ENCODE results near the gene COQ10B. TPM values are rescaled to one million over a fixed set of nuclear protein-coding genes. Genes with fewer than 3 reads are reported as not detected.

The COQ10B gene
- total and polyA plus RNA-seq, 2 donors = 27.4 to 29.5 TPM

- DNase-seq (ENCODE audit: extremely low spot score) = peak; percentile 100
- WGBS = under 1% methylated on average over 104 of the region's 104 CpGs
- H3K36me3 ChIP-seq (ENCODE audit: insufficient read depth) = peaks cover 5% of the 10 kb centered on the region
- peak within 1 kb of the TSS; percentile 89 for H3K4me3 ChIP-seq (ENCODE audit: low read depth, low read length)
- peak within 1 kb of the TSS; percentile 94 for H3K27ac ChIP-seq (ENCODE audit: low read depth)
- H3K4me1 ChIP-seq (ENCODE audit: insufficient read depth) = no peaks in the 10 kb centered on the region
Observed at GRCh38 chr2:197499594-197500502, 46.5 kb downstream of the COQ10B start, which contains the start of the genes HSPD1 and HSPE1. TSS of gene HSPD1 (minus strand) at chr2:197499840. CDS start at chr2:197498848, 992 bp downstream. TSS of gene HSPE1 (plus strand) at chr2:197500379. CDS start at chr2:197500437, 58 bp downstream.

- no peaks in the 10 kb centered on the region for H3K4me1 ChIP-seq (ENCODE audit: insufficient read depth)
- H3K36me3 ChIP-seq (ENCODE audit: insufficient read depth) = peaks cover 5% of the 10 kb centered on the region
- no peak for DNase-seq (ENCODE audit: extremely low spot score)
- H3K27ac ChIP-seq (ENCODE audit: low read depth) = peak overlapping the region; percentile 94
- under 1% methylated on average over 30 of the region's 30 CpGs for WGBS
- H3K4me3 ChIP-seq (ENCODE audit: low read depth, low read length) = peak overlapping the region; percentile 89
Observed at GRCh38 chr2:197500503-197501131, 47.3 kb downstream of the COQ10B start.

- 70% methylated on average over 4 of the region's 4 CpGs for WGBS
- Histone ChIP-seq H3K4me3 (ENCODE audit: low read depth, low read length) (no peak overlapping the region), H3K4me1 (ENCODE audit: insufficient read depth) (no peaks in the 10 kb centered on the region), H3K36me3 (ENCODE audit: insufficient read depth) (no peaks in the 10 kb centered on the region), H3K27ac (ENCODE audit: low read depth) (peak overlapping the region; percentile 48)
- no peak for DNase-seq (ENCODE audit: extremely low spot score)
Observed at GRCh38 chr2:197502201-197502600, 48.8 kb downstream of the COQ10B start.

GRCh38 chr2:197502685-197503084 lies 49.3 kb downstream of the COQ10B start:
- WGBS = 76% methylated on average over 4 of the region's 4 CpGs
- H3K27ac ChIP-seq (ENCODE audit: low read depth) = no peak overlapping the region

DNA sequence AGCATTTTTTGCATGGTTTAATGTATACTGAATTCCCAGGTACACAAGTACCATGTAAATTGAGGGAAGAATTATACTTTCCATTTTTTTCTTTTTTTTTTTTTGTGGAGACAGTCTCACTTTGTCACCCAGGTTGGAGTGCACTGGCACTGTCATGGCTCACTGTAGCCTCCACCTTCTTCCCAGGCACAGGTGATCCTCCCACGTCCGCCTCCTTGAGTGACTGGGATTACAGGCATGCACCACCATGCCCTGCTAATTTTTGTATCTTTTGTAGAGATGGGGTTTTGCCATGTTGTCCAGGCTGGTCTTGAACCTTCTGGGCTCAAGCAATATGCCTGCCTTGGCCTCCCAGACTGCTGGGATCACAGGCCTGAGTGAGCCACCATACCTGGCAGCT lies 50.6 kb downstream of the COQ10B start:
- Histone ChIP-seq H3K4me1 (ENCODE audit: insufficient read depth) (no peaks in the 10 kb centered on the region), H3K36me3 (ENCODE audit: insufficient read depth) (no peaks in the 10 kb centered on the region), H3K27ac (ENCODE audit: low read depth) (no peak overlapping the region), H3K4me3 (ENCODE audit: low read depth, low read length) (no peak overlapping the region)
- DNase-seq (ENCODE audit: extremely low spot score) = no peak
- 94% methylated on average over 2 of the region's 2 CpGs for WGBS

More at GRCh38 chr2:197502685-197503084, 49.3 kb downstream of the COQ10B start:
- Histone ChIP-seq H3K4me3 (ENCODE audit: low read depth, low read length) (no peak overlapping the region), H3K4me1 (ENCODE audit: insufficient read depth) (no peaks in the 10 kb centered on the region), H3K36me3 (ENCODE audit: insufficient read depth) (no peaks in the 10 kb centered on the region)
- no peak for DNase-seq (ENCODE audit: extremely low spot score)

GRCh38 chr2:197504512-197504911 lies 51.2 kb downstream of the COQ10B start:
- 93% methylated on average over 6 of the region's 6 CpGs for WGBS
- H3K27ac ChIP-seq (ENCODE audit: low read depth) = no peak overlapping the region
- no peak for DNase-seq (ENCODE audit: extremely low spot score)
- no peak overlapping the region for H3K4me3 ChIP-seq (ENCODE audit: low read depth, low read length)
- no peaks in the 10 kb centered on the region for H3K36me3 ChIP-seq (ENCODE audit: insufficient read depth)
- no peaks in the 10 kb centered on the region for H3K4me1 ChIP-seq (ENCODE audit: insufficient read depth)

DNA sequence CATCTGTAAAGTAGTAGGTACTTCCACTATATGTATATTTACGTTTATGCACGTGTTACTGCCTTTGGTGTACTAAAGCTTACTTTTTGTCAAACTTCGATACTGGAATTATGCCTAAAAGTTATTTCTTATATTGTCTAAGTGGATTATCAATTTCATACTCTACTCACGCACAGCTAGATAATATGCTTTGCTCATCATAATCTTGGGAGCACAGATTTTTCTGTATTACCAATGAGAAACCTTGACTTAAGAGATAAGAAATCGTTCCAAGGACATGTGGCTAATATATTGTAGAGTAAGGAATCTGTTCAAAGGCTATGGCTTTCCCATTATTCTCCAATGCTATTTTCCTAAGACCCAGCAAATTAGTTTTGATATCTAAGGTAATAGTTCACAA lies 53.3 kb downstream of the COQ10B start:
- H3K4me1 ChIP-seq (ENCODE audit: insufficient read depth) = no peaks in the 10 kb centered on the region
- no peak for DNase-seq (ENCODE audit: extremely low spot score)
- H3K27ac ChIP-seq (ENCODE audit: low read depth) = no peak overlapping the region
- 93% methylated on average over 5 of the region's 5 CpGs for WGBS
- H3K36me3 ChIP-seq (ENCODE audit: insufficient read depth) = no peaks in the 10 kb centered on the region
- H3K4me3 ChIP-seq (ENCODE audit: low read depth, low read length) = no peak overlapping the region

DNA sequence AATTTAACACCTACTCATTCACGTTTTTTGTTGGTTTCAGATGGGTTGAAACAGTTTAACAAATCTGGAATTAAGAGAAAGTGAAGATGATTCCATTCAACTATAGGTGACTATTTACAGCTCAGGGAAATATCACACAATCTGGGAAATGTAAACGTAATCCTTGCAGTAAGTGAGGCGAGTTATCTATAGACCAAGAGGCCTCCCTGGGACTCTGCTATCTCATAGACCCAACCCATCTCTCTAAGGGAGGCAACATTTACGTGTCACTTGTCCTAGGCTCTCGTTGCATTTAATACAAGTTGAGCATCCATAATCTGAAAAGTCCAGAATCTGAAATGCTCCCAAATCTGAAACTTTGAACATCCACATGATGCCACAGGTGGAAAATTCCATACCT lies 60.6 kb downstream of the COQ10B start:
- Histone ChIP-seq H3K4me1 (ENCODE audit: insufficient read depth) (no peaks in the 10 kb centered on the region), H3K27ac (ENCODE audit: low read depth) (no peak overlapping the region), H3K36me3 (ENCODE audit: insufficient read depth) (no peaks in the 10 kb centered on the region), H3K4me3 (ENCODE audit: low read depth, low read length) (no peak overlapping the region)
- DNase-seq (ENCODE audit: extremely low spot score) = no peak
- WGBS = 88% methylated on average over 5 of the region's 5 CpGs

GRCh38 chr2:197514754-197515153 lies 61.4 kb downstream of the COQ10B start:
- 59% methylated on average over 3 of the region's 3 CpGs for WGBS
- Histone ChIP-seq H3K27ac (ENCODE audit: low read depth) (peak overlapping the region; percentile 38), H3K4me3 (ENCODE audit: low read depth, low read length) (peak overlapping the region; percentile 83), H3K4me1 (ENCODE audit: insufficient read depth) (no peaks in the 10 kb centered on the region), H3K36me3 (ENCODE audit: insufficient read depth) (no peaks in the 10 kb centered on the region)
- DNase-seq (ENCODE audit: extremely low spot score) = no peak

GRCh38 chr2:197515315-197515738 lies 62.0 kb downstream of the COQ10B start:
- peak overlapping the region; percentile 83 for H3K4me3 ChIP-seq (ENCODE audit: low read depth, low read length)
- DNase-seq (ENCODE audit: extremely low spot score) = peak; percentile 37
- no peaks in the 10 kb centered on the region for H3K4me1 ChIP-seq (ENCODE audit: insufficient read depth)
- no peaks in the 10 kb centered on the region for H3K36me3 ChIP-seq (ENCODE audit: insufficient read depth)
- WGBS = under 1% methylated on average over 16 of the region's 16 CpGs
- H3K27ac ChIP-seq (ENCODE audit: low read depth) = peak overlapping the region; percentile 71

DNA sequence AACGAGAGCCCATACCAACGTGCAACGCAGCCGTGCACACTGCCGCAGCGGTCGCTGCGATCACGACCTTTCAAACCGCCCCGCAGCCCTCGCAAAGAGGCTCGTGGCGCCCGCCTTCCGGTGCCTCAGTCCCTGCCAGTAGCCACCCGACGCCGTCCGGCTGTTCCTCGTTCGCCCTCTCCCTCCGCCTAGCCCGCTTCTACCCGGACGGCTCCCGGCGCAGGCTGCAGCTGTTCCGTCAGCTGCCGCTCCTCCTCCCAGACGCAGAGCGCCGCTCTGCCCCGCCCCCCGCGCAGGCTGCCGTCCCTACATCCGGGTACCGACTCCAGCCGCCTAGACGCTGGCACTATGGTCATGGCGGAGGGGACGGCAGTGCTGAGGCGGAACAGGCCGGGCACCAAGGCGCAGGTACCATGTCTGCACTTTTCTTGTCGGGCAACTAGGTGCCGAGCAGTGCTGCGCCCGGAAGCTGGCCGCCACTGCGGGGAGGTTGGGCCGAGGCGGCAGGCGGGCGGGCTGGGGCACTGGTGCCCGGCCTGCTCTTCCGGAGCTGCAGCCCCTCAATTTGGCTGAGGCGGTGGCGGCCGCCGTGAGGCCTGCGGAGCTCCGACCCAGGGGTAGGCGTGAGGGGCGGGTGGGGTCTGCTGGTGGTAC lies 62.5 kb downstream of the COQ10B start, which contains the start of gene MOB4:
MOB4 (plus strand) TSS at position 328 of the 654 bp plus-strand sequence; CDS start at position 349, 21 bp downstream.
- H3K4me1 ChIP-seq (ENCODE audit: insufficient read depth) = no peaks in the 10 kb centered on the region
- peak; percentile 87 for DNase-seq (ENCODE audit: extremely low spot score)
- peak within 1 kb of the TSS; percentile 85 for H3K27ac ChIP-seq (ENCODE audit: low read depth)
- under 1% methylated on average over 66 of the region's 66 CpGs for WGBS
- no peaks in the 10 kb centered on the region for H3K36me3 ChIP-seq (ENCODE audit: insufficient read depth)
- peak within 1 kb of the TSS; percentile 83 for H3K4me3 ChIP-seq (ENCODE audit: low read depth, low read length)

GRCh38 chr2:197516393-197516761 lies 63.0 kb downstream of the COQ10B start:
- no peak for DNase-seq (ENCODE audit: extremely low spot score)
- under 1% methylated on average over 17 of the region's 17 CpGs for WGBS
- peak overlapping the region; percentile 83 for H3K4me3 ChIP-seq (ENCODE audit: low read depth, low read length)
- no peaks in the 10 kb centered on the region for H3K4me1 ChIP-seq (ENCODE audit: insufficient read depth)
- peak overlapping the region; percentile 85 for H3K27ac ChIP-seq (ENCODE audit: low read depth)
- no peaks in the 10 kb centered on the region for H3K36me3 ChIP-seq (ENCODE audit: insufficient read depth)

DNA sequence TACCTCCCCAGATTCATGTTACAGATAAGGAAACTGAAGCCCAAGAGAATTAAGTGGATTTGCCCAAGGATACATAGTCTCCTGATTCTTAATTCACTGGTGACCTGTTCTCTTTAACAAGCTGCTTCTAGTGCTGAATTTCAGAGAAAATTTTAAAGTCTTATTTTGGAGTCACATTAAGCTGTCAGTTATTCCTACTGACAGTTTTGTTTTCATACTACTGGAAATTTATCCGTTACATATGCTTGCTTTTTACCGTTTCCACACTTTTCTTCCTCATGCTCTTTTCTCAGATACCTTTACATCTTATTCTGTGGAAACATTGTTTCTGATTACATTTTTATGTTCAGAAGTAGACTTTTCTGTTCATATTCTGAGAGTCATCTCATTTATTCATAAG lies 63.8 kb downstream of the COQ10B start:
- Histone ChIP-seq H3K27ac (ENCODE audit: low read depth) (no peak overlapping the region), H3K36me3 (ENCODE audit: insufficient read depth) (no peaks in the 10 kb centered on the region), H3K4me1 (ENCODE audit: insufficient read depth) (no peaks in the 10 kb centered on the region), H3K4me3 (ENCODE audit: low read depth, low read length) (peak overlapping the region; percentile 83)
- no peak for DNase-seq (ENCODE audit: extremely low spot score)
- WGBS = 48% methylated on average over 2 of the region's 2 CpGs

Data from urinary bladder (tissue), 4 donors.